Measurements from ENCODE around the gene PLK3.
A peak's percentile ranks its signal among the peaks of the same experiment; 100 is the strongest.
"Not testable (repeated sequence)": the region's sequence is repeated elsewhere in the genome, so short reads cannot be mapped to it uniquely, and the experiment has no call there.

Gene PLK3

GRCh38 chr1:44799770-44800584 lies at the start of gene PLK3:
TSS of gene PLK3 (plus strand) at chr1:44800377. CDS start at chr1:44800464, 87 bp downstream.
- peak; percentile 99 for DNase-seq

GRCh38 chr1:44757420-44757819 lies 42.8 kb upstream of the PLK3 start:
- DNase-seq: no peak

DNA sequence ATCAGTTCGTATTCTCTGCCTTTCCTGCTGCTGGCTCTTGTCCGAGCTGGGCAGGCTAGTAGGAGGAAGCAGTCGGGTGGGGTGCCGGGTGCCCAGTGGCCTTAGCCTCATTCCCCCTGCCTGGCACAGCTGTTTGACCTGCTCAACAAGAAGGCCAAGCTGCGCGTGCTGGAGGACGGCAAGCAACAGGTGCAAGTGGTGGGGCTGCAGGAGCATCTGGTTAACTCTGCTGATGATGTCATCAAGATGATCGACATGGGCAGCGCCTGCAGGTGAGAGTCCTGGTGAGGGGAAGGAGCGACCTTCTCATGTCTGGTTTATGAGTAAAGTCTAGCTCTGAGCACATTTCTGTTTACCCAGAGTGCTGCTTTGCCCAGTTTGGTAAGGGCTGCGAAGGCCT lies 41.1 kb upstream of the PLK3 start:
- DNase-seq: no peak

- DNase-seq: no peak
Measured at GRCh38 chr1:44760876-44761275, 39.3 kb upstream of the PLK3 start.

DNA sequence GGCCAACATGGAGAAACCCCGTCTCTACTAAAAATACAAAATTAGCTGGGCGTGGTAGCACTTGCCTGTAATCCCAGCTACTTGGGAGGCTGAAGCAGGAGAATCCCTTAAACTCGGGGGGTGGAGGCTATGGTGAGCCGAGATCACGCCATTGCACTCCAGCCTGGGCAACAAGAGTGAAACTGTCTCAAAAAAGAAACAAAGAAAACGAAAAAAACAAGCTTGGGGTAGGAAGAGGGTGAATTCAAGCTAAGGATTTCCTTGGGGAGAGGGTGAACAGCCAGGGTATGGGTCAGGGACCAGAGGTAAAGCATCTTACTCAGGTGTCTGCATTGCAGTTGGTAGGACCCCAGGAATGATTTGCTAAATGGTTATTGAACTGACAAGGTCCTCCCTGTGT lies 33.8 kb upstream of the PLK3 start:
- not testable (repeated sequence) for DNase-seq

DNA sequence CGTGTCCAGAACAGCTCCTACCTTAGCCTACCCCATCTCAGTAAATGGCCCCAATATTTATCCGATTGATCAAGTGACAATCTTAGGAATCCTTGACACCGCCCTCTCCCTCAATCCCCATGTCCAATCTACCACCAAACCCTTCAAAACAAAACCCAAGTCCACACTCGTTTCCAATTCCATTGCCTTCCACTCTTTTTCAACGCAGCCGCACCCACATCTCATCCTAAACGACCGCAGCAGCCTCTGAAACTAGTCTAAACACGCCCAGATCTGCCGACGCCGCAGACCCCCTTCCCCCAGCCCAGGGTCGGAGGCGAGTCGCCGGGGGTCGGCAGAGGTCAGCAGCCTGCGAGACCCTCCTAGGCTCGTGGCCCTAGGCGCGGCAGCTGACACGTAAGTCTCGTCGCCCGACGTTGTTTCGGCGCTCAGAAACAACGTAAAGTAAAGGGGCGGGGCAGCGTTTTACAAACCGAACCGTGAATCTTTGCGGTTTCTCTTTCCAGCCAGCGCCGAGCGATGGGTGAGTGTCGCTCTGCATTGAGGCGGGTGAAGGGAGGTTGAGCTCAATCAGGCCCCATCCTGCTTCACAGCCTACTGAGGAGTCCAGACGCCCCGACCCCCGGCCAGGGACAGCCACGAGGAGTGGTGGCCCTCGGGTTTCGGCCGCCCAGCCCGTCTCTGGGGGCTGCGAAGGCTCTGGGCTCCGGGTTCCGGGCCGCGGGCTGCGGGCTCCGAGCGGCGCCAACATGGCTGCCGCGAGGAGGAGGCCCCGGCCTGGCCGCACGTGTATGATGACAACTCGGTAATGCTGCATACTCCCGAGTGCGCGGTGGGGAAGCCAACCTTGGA lies 24.9 kb upstream of the PLK3 start, which contains the start of gene RPS8:
Gene RPS8 (plus strand): TSS at position 463 of the 852 bp plus-strand sequence. CDS start 57 bp downstream, at position 520.
- peak; percentile 98 for DNase-seq

DNA sequence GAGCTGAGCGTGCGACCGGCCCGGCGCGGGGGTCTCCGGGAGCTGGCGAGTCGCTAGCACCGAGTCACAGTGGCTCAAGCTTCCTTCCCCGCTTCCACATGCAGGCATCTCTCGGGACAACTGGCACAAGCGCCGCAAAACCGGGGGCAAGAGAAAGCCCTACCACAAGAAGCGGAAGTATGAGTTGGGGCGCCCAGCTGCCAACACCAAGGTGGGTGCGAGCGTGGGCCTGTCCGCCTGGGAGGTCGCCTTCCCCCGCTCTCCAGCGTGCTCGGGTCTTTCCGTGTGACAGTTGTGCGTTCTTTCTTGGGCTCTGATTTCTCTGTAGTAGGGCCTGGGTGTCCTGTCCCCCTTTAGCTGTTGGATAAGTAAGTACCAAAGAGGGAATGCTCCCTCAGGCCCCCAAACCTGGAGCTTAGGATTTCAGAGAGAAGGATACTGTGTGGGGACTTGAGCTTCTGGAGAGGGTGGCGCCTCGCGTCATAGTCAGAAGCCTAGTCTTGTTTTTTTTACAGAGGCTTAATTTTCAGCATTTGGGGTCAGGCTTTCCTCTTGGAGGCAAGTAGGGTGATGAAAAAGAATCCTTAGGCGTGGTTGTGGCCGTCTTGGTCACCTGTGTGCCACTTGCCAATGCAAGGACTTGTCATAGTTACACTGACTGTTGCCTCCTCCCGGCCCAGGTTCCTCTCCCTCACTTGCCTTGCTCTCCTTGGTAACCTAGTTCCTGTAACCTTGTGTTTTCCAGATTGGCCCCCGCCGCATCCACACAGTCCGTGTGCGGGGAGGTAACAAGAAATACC lies 24.0 kb upstream of the PLK3 start:
- DNase-seq: peak; percentile 68

GRCh38 chr1:44776730-44777068 lies 23.5 kb upstream of the PLK3 start:
- no peak for DNase-seq

DNA sequence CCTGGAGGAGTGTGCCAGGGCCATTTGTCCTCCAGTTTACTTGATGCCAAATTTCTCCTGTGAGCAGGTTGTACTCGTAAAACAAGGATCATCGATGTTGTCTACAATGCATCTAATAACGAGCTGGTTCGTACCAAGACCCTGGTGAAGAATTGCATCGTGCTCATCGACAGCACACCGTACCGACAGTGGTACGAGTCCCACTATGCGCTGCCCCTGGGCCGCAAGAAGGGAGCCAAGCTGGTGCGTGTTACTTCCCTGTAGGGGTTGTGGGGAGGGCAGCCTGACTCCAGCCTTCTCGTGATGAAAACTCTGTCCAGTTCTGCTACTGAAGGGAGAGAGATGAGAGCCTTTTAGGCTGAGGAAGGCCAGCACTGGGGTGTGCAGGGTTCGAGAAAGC lies 22.6 kb upstream of the PLK3 start:
- no peak for DNase-seq

GRCh38 chr1:44777969-44778635 lies 22.1 kb upstream of the PLK3 start:
- DNase-seq: peak; percentile 55

DNA sequence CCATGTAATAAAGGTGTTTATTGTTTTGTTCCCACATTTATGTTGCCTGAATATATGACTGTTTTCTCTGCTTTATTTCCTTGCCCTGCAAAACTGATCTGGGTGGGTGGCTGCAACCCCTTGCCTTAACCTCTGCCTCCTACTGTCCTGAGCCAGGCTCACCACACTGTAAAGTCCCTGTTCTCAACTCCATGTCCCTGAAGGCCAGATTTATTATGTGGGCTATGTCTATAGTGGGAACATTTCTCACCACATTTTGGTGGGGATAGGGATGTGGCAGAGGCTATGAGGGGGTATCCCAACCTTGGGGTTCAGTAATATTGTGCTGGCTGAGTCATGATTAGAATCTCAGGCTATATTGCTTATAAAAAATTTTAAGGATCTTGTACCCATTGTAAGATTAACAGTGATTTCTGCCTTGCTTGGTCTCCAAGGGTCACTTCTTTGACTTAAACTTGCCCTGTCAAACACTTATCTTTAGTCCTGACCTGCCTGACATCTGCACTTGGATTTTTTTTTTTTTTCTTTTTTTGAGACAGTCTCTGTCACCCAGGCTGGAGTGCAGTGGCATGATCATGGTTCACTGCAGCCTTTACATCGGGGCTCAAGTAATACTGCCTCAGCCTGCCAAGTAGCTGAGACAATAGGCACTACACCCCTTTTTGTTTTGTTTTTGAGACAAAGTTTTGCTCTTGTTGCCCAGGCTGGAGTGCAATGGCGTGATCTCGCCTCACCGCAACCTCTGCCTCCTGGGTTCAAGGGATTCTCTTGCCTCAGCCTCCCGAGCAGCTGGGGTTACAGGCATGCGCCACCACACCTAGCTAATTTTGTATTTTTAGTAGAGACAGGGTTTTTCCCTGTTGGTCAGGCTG lies 21.2 kb upstream of the PLK3 start:
- DNase-seq: no peak

GRCh38 chr1:44780583-44781121 lies 19.5 kb upstream of the PLK3 start:
- DNase-seq: no peak

- no peak for DNase-seq
Measured at GRCh38 chr1:44783697-44784093, 16.5 kb upstream of the PLK3 start.

DNA sequence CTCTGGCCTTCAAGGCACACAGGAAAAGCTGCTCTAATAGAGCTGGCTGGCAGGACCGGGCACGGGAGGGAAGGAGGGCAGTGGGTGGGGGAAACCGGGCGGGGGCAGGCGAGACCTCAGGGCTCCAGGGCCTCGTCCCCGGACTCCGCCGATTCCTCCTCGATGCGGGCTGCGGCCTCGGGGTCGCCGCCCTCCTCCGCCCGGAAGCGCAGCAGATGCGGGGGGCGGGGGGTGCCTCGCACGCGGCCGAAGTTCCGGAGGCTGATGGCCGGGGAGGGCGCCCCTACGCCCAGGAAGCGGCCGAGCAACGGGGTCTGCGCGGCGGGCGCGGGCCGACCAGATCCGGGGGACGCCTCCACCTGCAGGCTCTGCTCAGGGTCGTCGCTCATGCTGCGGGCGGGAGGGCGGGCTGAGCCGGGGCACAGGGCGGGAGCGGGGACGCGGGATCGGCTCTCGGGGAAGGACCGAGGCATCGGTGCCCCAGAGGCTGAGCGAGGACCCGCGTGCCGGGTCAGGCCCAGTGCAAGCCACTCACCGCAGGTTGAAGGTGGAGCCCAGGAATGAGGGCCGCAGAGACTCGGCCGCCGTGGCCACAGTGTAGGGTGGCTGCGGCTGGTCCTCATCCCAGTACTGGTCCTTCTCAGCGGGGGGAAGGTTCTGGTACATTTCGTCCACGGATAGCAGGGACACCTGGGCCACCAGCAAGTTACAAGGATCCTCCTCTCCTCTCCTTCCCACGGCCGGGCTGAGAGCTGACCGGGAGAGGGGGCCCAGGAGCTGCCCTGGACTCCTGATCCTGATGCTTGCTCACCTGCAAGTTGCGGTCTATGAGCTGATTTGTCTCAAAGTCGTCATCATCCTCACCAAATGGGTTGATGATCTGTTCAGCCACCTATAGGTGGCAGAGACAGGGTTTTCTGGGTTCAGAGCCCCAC lies 15.8 kb upstream of the PLK3 start:
- peak; percentile 67 for DNase-seq

GRCh38 chr1:44785029-44785380 lies 15.2 kb upstream of the PLK3 start:
- no peak for DNase-seq

DNA sequence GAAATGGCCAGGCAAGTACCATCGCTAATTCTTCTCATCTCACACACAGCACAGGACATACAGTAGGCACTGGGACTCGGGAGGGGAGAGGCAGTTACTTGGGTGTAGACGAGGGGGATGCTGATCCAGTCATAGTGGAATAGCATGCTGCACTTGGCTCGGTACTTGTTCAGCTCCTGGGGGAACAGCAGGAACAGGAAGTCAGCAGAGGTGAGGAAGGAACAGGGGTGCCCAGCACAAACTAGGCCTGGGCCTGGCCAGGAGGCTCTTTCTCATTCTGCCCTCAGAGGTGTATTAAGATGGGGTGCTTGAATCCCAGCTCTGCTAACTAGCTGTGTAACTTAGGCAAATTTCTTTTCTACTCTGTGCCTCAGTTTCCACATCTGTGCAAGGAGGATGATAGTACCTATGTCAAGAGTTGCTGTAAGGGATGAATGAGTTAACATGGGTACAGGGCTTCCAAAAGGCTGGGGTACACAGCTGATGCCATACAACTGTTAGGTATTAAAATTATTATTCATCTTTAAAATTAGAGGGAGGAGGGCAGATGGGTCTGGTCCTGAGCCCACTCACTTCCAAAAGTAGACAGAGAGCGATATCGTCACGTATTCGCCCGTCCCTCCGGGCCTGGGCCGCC lies 14.6 kb upstream of the PLK3 start:
- DNase-seq: no peak

GRCh38 chr1:44786138-44786840 lies 13.9 kb upstream of the PLK3 start:
- DNase-seq: peak; percentile 81

DNA sequence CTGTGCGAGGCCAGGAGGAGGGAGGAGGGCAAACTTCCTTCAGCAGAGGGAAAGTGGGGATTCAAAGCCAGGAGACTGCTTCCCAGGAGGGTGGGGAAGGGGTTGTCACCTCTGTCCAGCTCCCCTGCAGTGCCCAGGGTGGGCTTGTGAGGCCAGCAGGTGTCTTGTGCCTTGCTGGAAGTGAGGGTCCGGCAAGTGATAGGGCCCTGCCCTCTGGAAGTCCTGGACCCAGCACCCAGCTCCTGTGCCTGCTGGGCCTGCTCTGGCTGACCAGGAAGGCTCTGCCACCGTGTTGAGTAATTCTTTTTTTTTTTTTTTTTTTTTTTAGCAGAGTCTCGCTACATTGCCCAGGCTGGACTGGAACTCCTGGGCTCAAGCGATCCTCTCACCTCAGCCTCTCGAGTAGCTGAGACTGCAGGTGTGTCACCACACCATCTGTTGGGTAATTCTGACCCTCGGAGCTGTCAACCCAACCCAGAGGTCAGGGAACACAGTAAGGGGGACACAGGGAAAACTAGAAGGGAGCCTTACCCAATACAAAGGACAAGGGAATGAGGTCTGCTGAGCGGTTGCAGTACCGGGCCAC lies 13.2 kb upstream of the PLK3 start:
- DNase-seq: no peak

- no peak for DNase-seq
Measured at GRCh38 chr1:44787506-44787905, 12.7 kb upstream of the PLK3 start.

Data from hematopoietic multipotent progenitor cell treated with erythropoietin and hydrocortisone succinate and interleukin-3 and kit ligand, for 4 days (in vitro differentiated cells).